B cell (primary cell): ENCODE measurements around the gene KRT4.

Experiments used
- EZH2 ChIP-seq: IDR thresholded peaks from 2 replicates; pipeline ENCODE4 v1.6.1; 2012; ENCODE audit warnings: borderline replicate concordance, low read depth, mild to moderate bottlenecking, moderate library complexity, low read length; ENCODE audit not compliant: insufficient read depth, poor library complexity, severe bottlenecking
- TF ChIP-seq, protein P1 (sequence below): fragments of 200-600 bp; IDR thresholded peaks from one replicate; pipeline ENCODE4 v1.8.0; 2022; ENCODE audit warnings: antibody characterized with exemption, mild to moderate bottlenecking

DNA sequence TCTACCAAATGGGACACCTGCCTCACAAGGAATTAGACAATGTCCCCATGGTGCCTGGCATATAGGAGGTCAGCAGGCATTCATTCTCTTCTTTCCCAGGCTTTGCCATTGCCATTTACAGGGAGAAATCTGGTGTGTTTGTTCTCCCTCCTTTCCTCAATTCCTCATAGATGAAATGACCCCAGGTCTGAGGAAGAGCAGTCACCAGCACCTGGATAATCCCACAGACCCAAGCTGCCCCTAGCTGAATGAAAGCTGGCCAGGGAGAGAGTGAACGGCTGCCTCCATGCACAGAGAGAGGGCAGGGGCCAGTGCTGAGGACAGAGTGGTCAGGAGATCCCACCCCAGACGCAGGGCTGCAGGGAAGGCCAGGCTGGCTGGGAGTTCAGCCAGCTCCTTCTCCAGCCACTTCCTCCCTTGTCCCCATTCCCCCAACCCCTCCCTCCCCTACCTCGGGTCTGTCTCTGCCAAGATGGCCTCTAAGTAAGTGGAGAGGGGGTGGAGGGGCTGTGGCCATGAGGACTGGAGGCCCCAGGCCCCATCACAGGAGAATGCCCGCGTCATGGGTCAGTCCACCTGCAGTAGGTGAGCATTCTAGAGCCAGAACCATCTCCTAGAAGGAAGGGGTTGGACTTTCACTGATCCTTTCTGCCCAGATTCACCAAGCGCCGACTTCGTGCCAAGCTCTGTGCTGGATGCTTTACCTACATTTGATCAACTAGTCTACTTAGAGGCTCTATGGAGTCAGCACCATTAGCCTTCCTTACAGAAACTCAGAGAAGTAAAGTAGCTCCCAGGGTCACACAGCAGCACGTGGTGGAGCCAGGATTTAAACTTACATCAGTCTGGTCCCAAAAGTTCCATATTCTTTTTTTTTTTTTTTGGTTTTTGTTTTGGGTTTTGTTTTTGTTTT, 2.0 kb upstream of the KRT4 start:
- TF ChIP-seq, protein P1, sequence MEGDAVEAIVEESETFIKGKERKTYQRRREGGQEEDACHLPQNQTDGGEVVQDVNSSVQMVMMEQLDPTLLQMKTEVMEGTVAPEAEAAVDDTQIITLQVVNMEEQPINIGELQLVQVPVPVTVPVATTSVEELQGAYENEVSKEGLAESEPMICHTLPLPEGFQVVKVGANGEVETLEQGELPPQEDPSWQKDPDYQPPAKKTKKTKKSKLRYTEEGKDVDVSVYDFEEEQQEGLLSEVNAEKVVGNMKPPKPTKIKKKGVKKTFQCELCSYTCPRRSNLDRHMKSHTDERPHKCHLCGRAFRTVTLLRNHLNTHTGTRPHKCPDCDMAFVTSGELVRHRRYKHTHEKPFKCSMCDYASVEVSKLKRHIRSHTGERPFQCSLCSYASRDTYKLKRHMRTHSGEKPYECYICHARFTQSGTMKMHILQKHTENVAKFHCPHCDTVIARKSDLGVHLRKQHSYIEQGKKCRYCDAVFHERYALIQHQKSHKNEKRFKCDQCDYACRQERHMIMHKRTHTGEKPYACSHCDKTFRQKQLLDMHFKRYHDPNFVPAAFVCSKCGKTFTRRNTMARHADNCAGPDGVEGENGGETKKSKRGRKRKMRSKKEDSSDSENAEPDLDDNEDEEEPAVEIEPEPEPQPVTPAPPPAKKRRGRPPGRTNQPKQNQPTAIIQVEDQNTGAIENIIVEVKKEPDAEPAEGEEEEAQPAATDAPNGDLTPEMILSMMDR, result no peak
- TF ChIP-seq EZH2, result no peak
